PFSK-1 (cell line): ENCODE results near the gene BRSK2.

Source experiments
- FOXP2 ChIP-seq: optimal IDR thresholded peaks from 2 replicates; pipeline ENCODE3; 2011; ENCODE audit warnings: borderline replicate concordance, control low read depth, inconsistent platforms; ENCODE audit not compliant: insufficient read depth; ENCODE audit errors: extremely low read length, extremely low read depth
- POLR2AphosphoS5 ChIP-seq: IDR thresholded peaks from 2 replicates; pipeline ENCODE4 v1.6.1; 2012; ENCODE audit warnings: low read depth, mild to moderate bottlenecking, control low read depth, low read length, moderate library complexity
- REST ChIP-seq, 2 experiments: IDR thresholded peaks; 2 replicates each; pipeline versions ENCODE4 v1.6.1 to v1.8.0; 2011 to 2012; ENCODE audit warnings: low read depth in 2 of 2, low read length in 2 of 2, control low read depth in 1 of 2, inconsistent platforms in 1 of 2, mild to moderate bottlenecking in 1 of 2, moderate library complexity in 1 of 2; ENCODE audit not compliant: insufficient read depth in 1 of 2
- SIN3A ChIP-seq: IDR thresholded peaks from 2 replicates; pipeline ENCODE4 v1.6.1; 2012; ENCODE audit warnings: mild to moderate bottlenecking, low read length, moderate library complexity, borderline replicate concordance; ENCODE audit not compliant: insufficient read depth
- TAF1 ChIP-seq: IDR thresholded peaks from 2 replicates; pipeline ENCODE4 v1.6.1; 2012; ENCODE audit warnings: low read length, control low read depth, borderline replicate concordance; ENCODE audit not compliant: insufficient read depth

DNA sequence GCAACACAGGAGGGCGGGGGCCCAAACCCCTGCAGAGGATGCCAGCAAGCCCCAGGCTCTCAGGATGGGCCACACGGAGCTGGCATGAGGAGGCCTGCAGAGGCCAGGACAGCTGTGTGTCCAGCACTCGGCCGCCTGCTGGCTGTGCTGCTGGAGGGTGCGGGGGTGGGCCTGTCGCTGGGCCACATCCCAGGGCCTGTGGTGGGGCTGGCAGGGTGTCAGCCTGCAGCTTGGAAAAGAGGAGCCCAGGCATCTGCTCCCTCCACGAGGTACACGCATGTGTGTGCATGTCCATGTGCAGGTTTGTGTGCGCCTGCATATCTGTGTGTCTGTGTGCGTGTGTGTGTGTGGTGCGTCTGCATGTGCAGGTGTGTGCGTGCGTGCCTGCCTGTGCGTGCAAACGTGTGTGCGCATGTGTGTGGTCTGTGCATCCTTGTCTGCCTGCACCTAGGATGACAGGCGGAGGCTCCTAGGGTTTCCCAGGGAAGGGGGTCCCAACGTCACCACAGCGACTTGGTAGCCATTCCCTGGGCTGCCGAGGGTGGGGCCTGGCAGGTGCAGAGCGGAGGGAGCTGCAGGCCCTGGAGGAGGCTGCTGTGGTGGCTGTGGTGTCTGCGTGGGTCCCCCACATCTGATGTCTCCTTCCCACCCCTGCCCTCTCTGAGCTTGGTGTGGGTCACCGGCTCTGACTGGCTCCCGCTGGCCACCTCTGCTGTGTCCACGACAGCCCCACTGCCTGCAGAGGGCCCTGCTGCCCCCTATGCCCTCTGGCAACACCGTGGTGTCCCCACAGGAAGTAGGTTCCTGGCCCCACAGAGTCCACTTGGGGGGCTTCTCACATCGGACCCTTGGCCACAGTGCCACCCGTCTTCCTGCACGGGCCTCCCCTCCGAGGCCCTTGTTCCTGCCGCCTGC, 17.1 kb downstream of the BRSK2 start:
- TF ChIP-seq POLR2AphosphoS5 (no peak), TAF1 (no peak), REST (IDR thresholded peaks at IDR 0.05; ENCODE audit: insufficient read depth in 1 of 2, low read depth in 2 of 2, low read length in 2 of 2) (no peak), SIN3A (no peak), FOXP2 (no peak)
